Endothelial cell of umbilical vein (primary cell): Measurements from ENCODE around the gene ENTPD1. TPM values are rescaled to one million over a fixed set of nuclear protein-coding genes. Genes with fewer than 3 reads are reported as not detected.

Source experiments
- BruUV-seq: library from RNA; stranded (reverse); fragments of 400-500 nt; replicated peaks from 2 replicates; lab custom pipeline; 2021; lab: Mats Ljungman, UMichigan
- CTCF ChIA-PET: fragments of 300-600, 350-600 bp; sonication (Branson Sonifier 250); formaldehyde crosslinking; loops from one replicate; lab custom pipeline; 2021; ENCODE audit warnings: antibody characterized with exemption, inconsistent platforms; lab: Charles Lee
- POLR2A ChIA-PET: fragments of 300-600, 350-600 bp; sonication (Branson Sonifier 250); formaldehyde crosslinking; loops from one replicate; lab custom pipeline; 2021; ENCODE audit warnings: antibody characterized with exemption, inconsistent platforms; lab: Charles Lee
- DNase-seq: peaks from one replicate; pipeline ENCODE4 v3.0.0-alpha.2; 2011; ENCODE audit warnings: low read depth, low spot score
- FAIRE-seq: peaks from 2 replicates; lab custom pipeline; 2011; peaks lifted over from hg19 to GRCh38; lab: Jason Lieb, UNC
- H2AFZ ChIP-seq: 2 replicates; pipeline ENCODE4 v1.6.0; 2012; ENCODE audit warnings: low read depth, low read length, control low read depth, inconsistent platforms
- H3K27ac ChIP-seq: 2 replicates; pipeline ENCODE4 v1.5.1; 2011; ENCODE audit warnings: low read depth, mild to moderate bottlenecking, control low read depth, low read length, moderate library complexity; ENCODE audit not compliant: insufficient read depth
- H3K27me3 ChIP-seq, 2 experiments: 2 replicates each; pipeline versions ENCODE4 v1.6.0 to v1.6.1; 2011; ENCODE audit warnings: low read length in 2 of 2, mixed read lengths in 1 of 2; ENCODE audit not compliant: control insufficient read depth in 2 of 2, insufficient read depth in 2 of 2
- H3K36me3 ChIP-seq, 2 experiments: 2 replicates in 1 of 2; 3 replicates in 1 of 2; pipeline ENCODE4 v1.5.1; 2011; ENCODE audit warnings: low read length in 2 of 2, mild to moderate bottlenecking in 1 of 2, moderate library complexity in 1 of 2; ENCODE audit not compliant: control insufficient read depth in 2 of 2, insufficient read depth in 2 of 2; ENCODE audit errors: extremely low read depth in 1 of 2
- H3K4me1 ChIP-seq: 3 replicates; pipeline ENCODE4 v1.5.1; 2011; ENCODE audit warnings: mild to moderate bottlenecking, low read length; ENCODE audit not compliant: control insufficient read depth, insufficient read depth; ENCODE audit errors: extremely low read depth
- H3K4me2 ChIP-seq: 2 replicates; pipeline ENCODE4 v1.6.1; 2011; ENCODE audit warnings: low read length, control low read depth, mixed read lengths; ENCODE audit not compliant: insufficient read depth
- H3K4me3 ChIP-seq, 3 experiments: fragments of 200-600 bp in 1 of 3; sonication (generic), shearing (Covaris generic) in 1 of 3; replicated peaks in 1 of 3; 2 replicates each; pipeline ENCODE4 v1.5.1; 2011 to 2016; ENCODE audit warnings: control low read depth in 3 of 3, low read length in 3 of 3, mild to moderate bottlenecking in 2 of 3, inconsistent platforms in 1 of 3, low read depth in 1 of 3, moderate library complexity in 1 of 3; ENCODE audit not compliant: insufficient read depth in 1 of 3
- H3K79me2 ChIP-seq: 2 replicates; pipeline ENCODE4 v1.6.0; 2012; ENCODE audit warnings: low read length, inconsistent platforms; ENCODE audit not compliant: control insufficient read depth, insufficient read depth
- H3K9ac ChIP-seq: replicated peaks from 2 replicates; pipeline ENCODE3; 2011; ENCODE audit warnings: low read length, control low read depth; ENCODE audit not compliant: insufficient read depth; ENCODE audit errors: extremely low read depth
- H3K9me1 ChIP-seq: replicated peaks from 3 replicates; pipeline ENCODE4 v1.6.0; 2011; ENCODE audit warnings: mild to moderate bottlenecking, low read length; ENCODE audit not compliant: control insufficient read depth, insufficient read depth; ENCODE audit errors: extremely low read depth
- H3K9me3 ChIP-seq: replicated peaks from 2 replicates; pipeline ENCODE4 v1.5.1; 2012; ENCODE audit warnings: low read length, inconsistent platforms; ENCODE audit not compliant: control insufficient read depth, insufficient read depth
- H4K20me1 ChIP-seq: replicated peaks from 2 replicates; pipeline ENCODE3; 2011; ENCODE audit warnings: mild to moderate bottlenecking, low read length; ENCODE audit not compliant: control insufficient read depth, insufficient read depth; ENCODE audit errors: extremely low read depth
- CTCF ChIP-seq, 2 donors: IDR thresholded peaks; 1 replicate in 1 of 2; 2 replicates in 1 of 2; pipeline ENCODE4 v1.5.1; 2011; ENCODE audit warnings: low read length in 2 of 2, mild to moderate bottlenecking in 2 of 2, moderate library complexity in 2 of 2, control low read depth in 1 of 2, inconsistent platforms in 1 of 2, low read depth in 1 of 2; ENCODE audit not compliant: insufficient read depth in 1 of 2; ENCODE audit errors: extremely low read depth in 1 of 2
- EZH2 ChIP-seq: IDR thresholded peaks from 2 replicates; pipeline ENCODE4 v1.6.1; 2012; ENCODE audit warnings: borderline replicate concordance, low read depth, mild to moderate bottlenecking, moderate library complexity, low read length, inconsistent platforms; ENCODE audit not compliant: severe bottlenecking
- FOS ChIP-seq: IDR thresholded peaks from 2 replicates; pipeline ENCODE4 v1.6.1; 2011; ENCODE audit warnings: mild to moderate bottlenecking, low read length, moderate library complexity, borderline replicate concordance; ENCODE audit not compliant: insufficient read depth
- GATA2 ChIP-seq: IDR thresholded peaks from 2 replicates; pipeline ENCODE4 v1.7.0; 2011; ENCODE audit warnings: low read depth, mild to moderate bottlenecking, moderate library complexity, mixed read lengths, low read length; ENCODE audit not compliant: insufficient read length, insufficient read depth
- JUN ChIP-seq: IDR thresholded peaks from 2 replicates; pipeline ENCODE4 v1.6.1; 2011; ENCODE audit warnings: borderline replicate concordance, low read depth; ENCODE audit not compliant: insufficient read length, insufficient read depth
- MAX ChIP-seq: IDR thresholded peaks from 2 replicates; pipeline ENCODE4 v1.6.1; 2011; ENCODE audit not compliant: insufficient read depth, insufficient read length
- MYC ChIP-seq: IDR thresholded peaks from one replicate; pipeline ENCODE4 v1.6.1; 2011; ENCODE audit warnings: mild to moderate bottlenecking, low read depth, low read length
- POLR2A ChIP-seq: IDR thresholded peaks from 2 replicates; pipeline ENCODE4 v1.6.1; 2012; ENCODE audit warnings: low read depth, mild to moderate bottlenecking, control low read depth, low read length
- POLR2AphosphoS5 ChIP-seq: IDR thresholded peaks from 2 replicates; pipeline ENCODE4 v1.6.1; 2012; ENCODE audit warnings: low read depth, mild to moderate bottlenecking, control low read depth, low read length, moderate library complexity; ENCODE audit not compliant: insufficient read depth
- dilution Hi-C: fragments of 300-500 bp; cut with MboI; formaldehyde crosslinking; loops from one replicate; pipeline ENCODE4 v1.15.0; 2019; ENCODE audit warnings: low sequenced_read_pairs; ENCODE audit not compliant: extremely low pct_ligation_motif_present
- intact Hi-C: fragments of 100-400 bp; cut with micrococcal nuclease; formaldehyde crosslinking; loops from one replicate; pipeline ENCODE4 v1.10.0; 2022
- polyA plus RNA-seq, 4 experiments: library from polyadenylated mRNA; depleted of rRNA in 3 of 4; stranded (reverse) in 3 of 4; unstranded in 1 of 4; fragments of >200 nt; gene quantifications; 2 replicates each; pipeline versions ENCODE4 v1.2.1 to v1.2.3, GENCODE V29; 2011 to 2012; ENCODE audit warnings: missing spikeins in 1 of 4
- total RNA-seq: library from RNA; stranded (reverse); gene quantifications from 2 replicates; pipeline ENCODE4 v1.2.3, GENCODE V29; 2021

ENTPD1 gene
- total and polyA plus RNA-seq, 2 donors (not counting 3 experiments of a cell fraction or from before 2014, with no cell fraction given): 10.2 to 23.0 TPM

GRCh38 chr10:95787447-95787846 lies 31.5 kb downstream of the ENTPD1 start:
- no peak for FAIRE-seq
- ChIA-PET CTCF (interaction anchor here (2.3 kb wide), 1 partner anchor 93 kb away, joined by 10 read pairs; the partner anchor contains the start of gene TCTN3), POLR2A (no interaction called here)
- H3K9me3 ChIP-seq: no peaks in the 10 kb centered on the region
- no peak overlapping the region for H3K9ac ChIP-seq
- H3K27ac ChIP-seq: no peak overlapping the region
- H4K20me1 ChIP-seq: no peaks in the 10 kb centered on the region
- no peak overlapping the region for H2AFZ ChIP-seq
- no peaks in the 10 kb centered on the region for H3K27me3 ChIP-seq
- peaks cover 7% of the 10 kb centered on the region for H3K4me1 ChIP-seq
- H3K9me1 ChIP-seq: no peaks in the 10 kb centered on the region
- dilution Hi-C loops: no loop called here
- intact Hi-C loops: no loop called here
- H3K4me3 ChIP-seq: no peak overlapping the region
- no peaks in the 10 kb centered on the region for H3K36me3 ChIP-seq
- DNase-seq: no peak
- no peak for TF ChIP-seq GATA2
- TF ChIP-seq CTCF (IDR thresholded peaks at IDR 0.05; ENCODE audit: extremely low read depth in 1 of 2, insufficient read depth in 1 of 2, low read depth in 1 of 2, low read length in 2 of 2): no peak
- TF ChIP-seq JUN: no peak
- TF ChIP-seq MYC: no peak
- no peak for TF ChIP-seq MAX
- no peak for TF ChIP-seq EZH2
- no peak for TF ChIP-seq FOS
- TF ChIP-seq POLR2AphosphoS5: no peak
- no peak for TF ChIP-seq POLR2A
- no peaks in the 10 kb centered on the region for H3K79me2 ChIP-seq
- H3K4me2 ChIP-seq: no peak overlapping the region
- BruUV-seq: no TSS peak
